Hepatocyte (in vitro differentiated cells): ENCODE measurements around the gene FBN1. TPM values are rescaled to one million over a fixed set of nuclear protein-coding genes. Genes with fewer than 3 reads are reported as not detected.

ENCODE experiments used
- DNase-seq: peaks from one replicate; pipeline ENCODE4 v3.0.0-alpha.2; 2016; ENCODE audit warnings: low spot score
- H2AFZ ChIP-seq: fragments of 200-600 bp; sonication (generic); 2 replicates; pipeline ENCODE4 v1.6.0; 2016; ENCODE audit warnings: antibody characterized with exemption, mild to moderate bottlenecking
- H3K27ac ChIP-seq: fragments of 200-600 bp; sonication (generic); 2 replicates; pipeline ENCODE4 v1.5.1; 2016; ENCODE audit warnings: mild to moderate bottlenecking
- H3K27me3 ChIP-seq: fragments of 200-600 bp; sonication (generic); 2 replicates; pipeline ENCODE4 v1.6.1; 2016
- H3K36me3 ChIP-seq: fragments of 200-600 bp; sonication (generic); replicated peaks from 2 replicates; pipeline ENCODE4 v1.5.1; 2016; ENCODE audit warnings: low read depth; ENCODE audit not compliant: insufficient read depth
- H3K4me1 ChIP-seq: fragments of 200-600 bp; sonication (generic); 2 replicates; pipeline ENCODE4 v1.5.1; 2016; ENCODE audit warnings: mild to moderate bottlenecking, moderate library complexity; ENCODE audit not compliant: insufficient read depth
- H3K4me2 ChIP-seq: fragments of 200-600 bp; sonication (generic); 2 replicates; pipeline ENCODE4 v1.6.0; 2016
- H3K4me3 ChIP-seq: fragments of 200-600 bp; sonication (generic); 2 replicates; pipeline ENCODE4 v1.5.1; 2016; ENCODE audit warnings: mild to moderate bottlenecking
- H3K79me2 ChIP-seq: fragments of 200-600 bp; sonication (generic); 2 replicates; pipeline ENCODE4 v1.6.0; 2017; ENCODE audit warnings: mild to moderate bottlenecking
- H3K9me2 ChIP-seq: fragments of 200-600 bp; sonication (generic); replicated peaks from 2 replicates; pipeline ENCODE4 v1.6.0; 2017; ENCODE audit warnings: mild to moderate bottlenecking; ENCODE audit not compliant: insufficient read depth
- H3K9me3 ChIP-seq: fragments of 200-600 bp; sonication (generic); 2 replicates; pipeline ENCODE4 v1.5.1; 2016; ENCODE audit warnings: low read depth, mild to moderate bottlenecking
- H4K20me1 ChIP-seq: fragments of 200-600 bp; sonication (generic); 2 replicates; pipeline ENCODE4 v1.6.0; 2016; ENCODE audit warnings: mild to moderate bottlenecking; ENCODE audit not compliant: insufficient read depth, poor library complexity, severe bottlenecking
- EZH2 ChIP-seq: fragments of 200-600 bp; sonication (generic); IDR thresholded peaks from 2 replicates; pipeline ENCODE4 v1.6.1; 2016; ENCODE audit warnings: antibody characterized with exemption, mild to moderate bottlenecking, borderline replicate concordance
- EZH2phosphoT487 ChIP-seq: fragments of 200-600 bp; sonication (generic); IDR thresholded peaks from one replicate; pipeline ENCODE4 v1.6.1; 2018; ENCODE audit warnings: antibody characterized with exemption, mild to moderate bottlenecking, low read depth, moderate library complexity; ENCODE audit not compliant: unreplicated experiment, severe bottlenecking
- WGBS: methylation state at CpG from one replicate; pipeline ENCODE4 v1.1.6; 2016; ENCODE audit warnings: low lambda C conversion rate; ENCODE audit errors: missing lambda C conversion rate; 5-methylcytosine and 5-hydroxymethylcytosine counted together
- polyA plus RNA-seq: library from polyadenylated mRNA; unstranded; fragments of >200 nt; fragmentation: Nextera tagmentation; extraction: Ambion mirVana; gene quantifications from 2 replicates; pipeline ENCODE4 v1.2.1, GENCODE V29; 2016
- total RNA-seq: library from RNA; depleted of rRNA; stranded (reverse); fragments of >200 nt; gene quantifications from 2 replicates; pipeline ENCODE4 v1.2.3, GENCODE V29; 2014
- TF ChIP-seq, protein P1 (sequence below): fragments of 200-600 bp; sonication (generic); IDR thresholded peaks from 2 replicates; pipeline ENCODE4 v1.5.1; 2016; ENCODE audit warnings: antibody characterized with exemption, mild to moderate bottlenecking; ENCODE audit not compliant: poor library complexity

The FBN1 gene
- total and polyA plus RNA-seq, 2 experiments from 2014 or later, result 76.6 to 199 TPM

DNA sequence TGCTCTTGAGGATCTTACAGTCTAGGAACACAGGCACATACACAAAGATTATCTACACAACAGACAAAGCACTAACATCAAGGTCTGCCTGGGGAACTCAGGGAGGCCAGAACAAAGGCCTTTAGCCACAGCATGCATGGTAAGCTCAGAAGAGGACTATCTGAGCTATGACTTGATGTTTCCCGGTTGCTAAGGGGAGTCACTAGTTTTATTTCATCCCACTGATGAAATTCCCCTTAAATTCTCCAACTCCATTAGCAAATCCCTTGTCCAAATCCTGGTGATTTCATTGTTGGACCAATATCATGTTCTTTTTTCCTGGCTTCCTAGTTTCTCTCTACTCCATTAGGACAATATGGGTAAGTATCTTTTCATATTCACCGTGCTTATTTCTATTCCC, 23.3 kb downstream of the FBN1 start:
- no peaks in the 10 kb centered on the region for H4K20me1 ChIP-seq
- H2AFZ ChIP-seq, result no peak overlapping the region
- 97% methylated on average over 2 of the region's 2 CpGs for WGBS
- H3K27ac ChIP-seq, result no peak overlapping the region
- peaks cover 3% of the 10 kb centered on the region for H3K4me1 ChIP-seq
- no peak for DNase-seq
- no peak overlapping the region for H3K4me3 ChIP-seq
- H3K9me2 ChIP-seq, result no peaks in the 10 kb centered on the region
- H3K36me3 ChIP-seq, result no peaks in the 10 kb centered on the region
- TF ChIP-seq EZH2, result no peak
- TF ChIP-seq EZH2phosphoT487, result no peak
- TF ChIP-seq, protein P1, sequence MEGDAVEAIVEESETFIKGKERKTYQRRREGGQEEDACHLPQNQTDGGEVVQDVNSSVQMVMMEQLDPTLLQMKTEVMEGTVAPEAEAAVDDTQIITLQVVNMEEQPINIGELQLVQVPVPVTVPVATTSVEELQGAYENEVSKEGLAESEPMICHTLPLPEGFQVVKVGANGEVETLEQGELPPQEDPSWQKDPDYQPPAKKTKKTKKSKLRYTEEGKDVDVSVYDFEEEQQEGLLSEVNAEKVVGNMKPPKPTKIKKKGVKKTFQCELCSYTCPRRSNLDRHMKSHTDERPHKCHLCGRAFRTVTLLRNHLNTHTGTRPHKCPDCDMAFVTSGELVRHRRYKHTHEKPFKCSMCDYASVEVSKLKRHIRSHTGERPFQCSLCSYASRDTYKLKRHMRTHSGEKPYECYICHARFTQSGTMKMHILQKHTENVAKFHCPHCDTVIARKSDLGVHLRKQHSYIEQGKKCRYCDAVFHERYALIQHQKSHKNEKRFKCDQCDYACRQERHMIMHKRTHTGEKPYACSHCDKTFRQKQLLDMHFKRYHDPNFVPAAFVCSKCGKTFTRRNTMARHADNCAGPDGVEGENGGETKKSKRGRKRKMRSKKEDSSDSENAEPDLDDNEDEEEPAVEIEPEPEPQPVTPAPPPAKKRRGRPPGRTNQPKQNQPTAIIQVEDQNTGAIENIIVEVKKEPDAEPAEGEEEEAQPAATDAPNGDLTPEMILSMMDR, result no peak
- H3K4me2 ChIP-seq, result no peak overlapping the region
- no peaks in the 10 kb centered on the region for H3K9me3 ChIP-seq
- H3K79me2 ChIP-seq, result peaks cover 34% of the 10 kb centered on the region
- H3K27me3 ChIP-seq, result no peaks in the 10 kb centered on the region

DNA sequence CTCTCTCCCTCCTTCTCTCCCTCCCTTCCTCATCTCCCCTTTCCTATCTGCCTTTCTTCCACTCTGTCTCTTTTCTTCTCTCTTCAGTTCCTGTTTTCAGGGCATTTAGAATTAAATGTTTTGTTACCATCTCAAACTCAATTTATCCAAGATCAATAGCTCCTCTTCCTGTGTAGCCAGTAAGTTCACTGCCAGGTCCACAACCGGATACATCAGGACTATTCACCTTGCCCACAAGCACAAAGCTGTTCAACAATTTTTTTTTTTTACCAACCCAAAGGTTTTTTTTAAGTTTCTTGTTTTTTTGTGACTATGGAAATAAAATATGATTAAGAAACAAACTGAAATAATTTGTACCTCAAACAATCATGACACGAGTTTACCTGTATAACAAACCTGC, 26.1 kb downstream of the FBN1 start:
- no peak for DNase-seq
- Histone ChIP-seq H3K4me2 (no peak overlapping the region), H3K9me2 (no peaks in the 10 kb centered on the region), H3K36me3 (no peaks in the 10 kb centered on the region), H4K20me1 (no peaks in the 10 kb centered on the region), H3K9me3 (no peaks in the 10 kb centered on the region), H3K27ac (no peak overlapping the region), H2AFZ (no peak overlapping the region), H3K4me1 (peaks cover 3% of the 10 kb centered on the region), H3K4me3 (no peak overlapping the region), H3K79me2 (peaks cover 27% of the 10 kb centered on the region), H3K27me3 (no peaks in the 10 kb centered on the region)
- TF ChIP-seq, protein P1, result no peak
- no peak for TF ChIP-seq EZH2
- TF ChIP-seq EZH2phosphoT487, result no peak
- 93% methylated on average over 2 of the region's 2 CpGs for WGBS

DNA sequence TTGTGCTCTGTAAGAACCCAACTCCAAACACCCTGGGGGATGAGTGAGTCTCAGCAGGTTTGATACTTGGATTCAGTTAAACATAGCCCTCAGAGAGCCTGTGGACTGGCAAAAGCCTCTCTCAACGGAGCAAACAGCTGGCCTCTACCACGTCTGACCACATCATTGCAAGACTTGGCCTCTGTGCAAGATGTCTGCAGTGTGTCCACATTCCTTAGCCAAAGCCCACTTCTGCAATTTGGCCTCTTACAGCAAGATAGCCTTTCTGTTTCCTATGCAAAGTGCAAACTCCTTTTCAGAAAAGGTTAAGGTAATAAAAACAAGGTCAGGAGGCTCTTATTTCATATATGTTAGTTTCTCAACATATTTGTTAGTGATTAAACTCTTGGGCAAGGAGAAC, 27.9 kb downstream of the FBN1 start:
- no peak for DNase-seq
- Histone ChIP-seq H3K9me3 (no peaks in the 10 kb centered on the region), H3K79me2 (peaks cover 28% of the 10 kb centered on the region), H3K9me2 (no peaks in the 10 kb centered on the region), H3K4me2 (no peak overlapping the region), H3K27me3 (no peaks in the 10 kb centered on the region), H3K27ac (no peak overlapping the region), H4K20me1 (peaks cover 3% of the 10 kb centered on the region), H3K36me3 (no peaks in the 10 kb centered on the region), H2AFZ (no peak overlapping the region), H3K4me3 (no peak overlapping the region), H3K4me1 (peaks cover 3% of the 10 kb centered on the region)
- no peak for TF ChIP-seq EZH2phosphoT487
- TF ChIP-seq, protein P1, result no peak
- no peak for TF ChIP-seq EZH2
- 50% methylated on average over 2 of the region's 2 CpGs for WGBS

DNA sequence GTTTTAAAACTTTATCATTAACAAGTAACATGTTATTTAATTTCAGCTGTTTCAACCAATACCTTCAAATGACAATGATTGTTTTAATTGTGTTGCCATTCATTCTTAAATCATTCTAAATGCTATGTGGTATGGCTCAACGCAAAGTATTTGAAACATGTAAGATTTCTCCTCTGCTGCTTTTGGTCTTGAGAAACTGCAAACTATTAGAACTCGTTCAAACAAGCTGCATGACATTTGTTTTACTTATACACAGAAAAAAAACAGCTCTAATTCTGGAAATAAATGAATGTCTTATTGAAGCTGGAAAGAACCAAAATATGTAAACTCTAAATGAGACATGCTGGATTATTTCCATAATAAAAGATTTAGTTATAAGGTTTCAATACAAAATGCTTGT, 29.3 kb downstream of the FBN1 start:
- peak overlapping the region; percentile 6 for H3K27ac ChIP-seq
- DNase-seq, result no peak
- H3K4me1 ChIP-seq, result peaks cover 3% of the 10 kb centered on the region
- no peaks in the 10 kb centered on the region for H3K36me3 ChIP-seq
- TF ChIP-seq, protein P1, result no peak
- TF ChIP-seq EZH2, result no peak
- TF ChIP-seq EZH2phosphoT487, result no peak
- WGBS, result 62% methylated on average over 2 of the region's 2 CpGs
- no peaks in the 10 kb centered on the region for H3K9me3 ChIP-seq
- no peak overlapping the region for H3K4me3 ChIP-seq
- H3K4me2 ChIP-seq, result no peak overlapping the region
- no peaks in the 10 kb centered on the region for H3K27me3 ChIP-seq
- peaks cover 4% of the 10 kb centered on the region for H4K20me1 ChIP-seq
- H3K79me2 ChIP-seq, result peaks cover 30% of the 10 kb centered on the region
- no peak overlapping the region for H2AFZ ChIP-seq
- H3K9me2 ChIP-seq, result no peaks in the 10 kb centered on the region
